ENCODE measurements around the gene NCKAP5.

DNA sequence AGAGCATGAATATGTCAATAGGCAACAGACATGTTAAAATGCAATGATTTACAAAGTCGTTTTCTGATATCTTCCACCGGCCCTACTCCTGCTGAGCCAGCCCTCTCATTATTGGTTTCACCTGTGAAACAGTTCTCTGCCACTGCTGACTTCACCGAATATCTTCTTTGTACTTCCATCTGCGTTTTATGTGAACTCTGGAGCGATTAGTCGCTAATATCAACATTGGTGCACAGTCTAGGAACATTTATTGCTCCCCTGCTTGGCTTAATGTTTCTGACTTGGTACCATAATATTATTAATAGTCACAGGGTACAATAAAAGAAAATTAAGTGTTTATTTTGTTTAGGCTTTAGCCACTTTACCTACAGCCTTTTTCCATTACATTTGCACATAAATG, 105.5 kb downstream of the NCKAP5 start:
- no peak for TF ChIP-seq EZH2 (IDR thresholded peaks at IDR 0.05; ENCODE audit: insufficient read depth, poor library complexity, severe bottlenecking)
- no peak for TF ChIP-seq EZH2phosphoT487 (IDR thresholded peaks at IDR 0.05; ENCODE audit: insufficient read depth, low read depth)

Data from GM23248 (cell line).